Prostate gland (tissue), 2 donors: ENCODE results near the gene PLCB1.

Experiments
- CTCF ChIP-seq, 4 experiments: fragments of 200-600 bp in 2 of 4; fragments of 450-650 bp in 2 of 4; sonication (generic) in 2 of 4; IDR thresholded peaks; 1 replicate in 3 of 4; 2 replicates in 1 of 4; pipeline ENCODE4 v1.5.1; 2016 to 2019; ENCODE audit warnings: antibody characterized with exemption in 4 of 4, mild to moderate bottlenecking in 2 of 4, moderate library complexity in 2 of 4
- POLR2A ChIP-seq: fragments of 450-650 bp; IDR thresholded peaks from one replicate; pipeline ENCODE4 v1.6.1; 2016; ENCODE audit warnings: antibody characterized with exemption, mild to moderate bottlenecking

GRCh38 chr20:8298426-8299043, 166.5 kb downstream of the PLCB1 start:
- TF ChIP-seq CTCF (IDR thresholded peaks at IDR 0.05) (no peak), POLR2A (no peak)
